NCI-H187 treated with DMSO at 0.1 percent for 48 hours (cell line): ENCODE results near the gene SLC25A26.
A peak's percentile ranks its signal among the peaks of the same experiment; 100 is the strongest.

Source experiments
- DNase-seq: peaks from one replicate; lab custom pipeline; 2025; lab: John Stamatoyannopoulos, UW

The SLC25A26 gene

DNA sequence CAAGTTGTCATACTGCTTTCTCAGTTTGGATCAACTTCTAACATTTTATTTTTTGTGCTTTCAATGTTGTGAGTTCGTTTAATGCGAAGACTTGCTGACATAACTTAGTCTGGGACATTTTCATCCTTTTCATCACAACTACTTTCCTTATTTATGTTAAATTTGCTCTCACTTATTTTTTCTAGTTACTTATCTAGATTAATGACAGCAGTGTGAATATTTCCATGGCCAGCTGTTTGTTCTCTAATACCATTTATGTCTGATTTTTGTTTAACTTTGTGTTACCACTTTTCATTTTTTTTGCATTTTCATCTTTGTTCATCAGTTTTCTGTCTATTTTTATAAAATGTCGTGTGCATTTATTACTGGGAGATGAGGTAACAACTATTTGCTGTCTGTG is 6.2 kb downstream of the SLC25A26 start:
- no peak for DNase-seq

DNA sequence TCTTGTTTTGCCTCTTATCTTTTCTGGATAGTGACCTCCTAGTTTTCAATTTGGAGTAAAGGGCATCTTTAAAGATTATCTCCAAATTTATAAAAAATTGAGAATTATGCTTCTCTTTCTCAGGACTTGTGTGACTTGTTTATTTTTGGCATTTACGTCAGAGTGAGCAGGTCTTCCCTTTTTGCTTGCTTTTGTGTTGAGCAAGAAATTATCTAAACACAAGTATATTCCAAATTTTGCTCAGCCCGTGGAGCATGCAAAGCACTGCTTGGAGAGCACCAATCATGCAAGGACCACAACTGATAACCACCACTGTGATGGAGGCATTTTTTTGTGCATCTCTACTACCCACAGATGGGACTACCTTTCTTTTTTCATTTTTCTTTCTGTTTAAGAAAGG is 7.1 kb downstream of the SLC25A26 start:
- DNase-seq, result no peak

DNA sequence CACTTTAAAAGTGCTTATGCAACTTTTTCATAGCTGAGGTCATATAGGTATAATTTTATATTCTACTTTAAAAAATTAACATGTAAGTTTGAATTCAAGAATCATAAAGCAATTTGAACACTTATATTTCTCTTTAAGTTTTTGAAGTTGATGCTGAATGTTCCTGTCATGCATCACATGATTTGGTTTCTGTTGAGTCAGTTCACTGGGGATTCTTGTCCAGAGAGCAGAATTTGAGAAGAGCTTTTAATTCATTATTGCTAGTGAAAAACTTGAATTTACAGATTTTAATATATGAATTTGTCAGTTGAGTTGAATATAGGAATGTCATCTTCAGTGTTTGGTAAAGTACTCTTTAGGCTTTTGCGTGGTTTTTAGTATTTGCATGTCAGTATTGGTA is 7.9 kb downstream of the SLC25A26 start:
- DNase-seq, result no peak

DNA sequence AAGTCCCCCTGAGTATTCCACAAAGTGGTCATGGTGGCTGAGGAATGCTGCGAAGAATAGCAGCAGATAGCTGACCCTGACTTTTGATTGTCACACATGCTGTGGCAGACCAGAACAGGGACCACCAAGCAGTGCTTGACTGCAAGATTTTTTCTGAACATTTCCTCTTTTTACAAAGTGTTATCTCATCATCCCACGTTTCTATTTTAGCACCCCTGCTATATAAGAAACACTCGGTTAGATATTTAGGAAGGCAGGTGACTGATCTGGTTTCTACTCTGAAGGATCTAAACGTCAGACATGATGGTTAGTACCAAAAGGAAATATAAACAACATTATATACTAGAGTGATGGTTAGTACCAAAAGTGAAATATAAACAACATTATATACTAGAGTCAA is 9.1 kb downstream of the SLC25A26 start:
- DNase-seq, result no peak

DNA sequence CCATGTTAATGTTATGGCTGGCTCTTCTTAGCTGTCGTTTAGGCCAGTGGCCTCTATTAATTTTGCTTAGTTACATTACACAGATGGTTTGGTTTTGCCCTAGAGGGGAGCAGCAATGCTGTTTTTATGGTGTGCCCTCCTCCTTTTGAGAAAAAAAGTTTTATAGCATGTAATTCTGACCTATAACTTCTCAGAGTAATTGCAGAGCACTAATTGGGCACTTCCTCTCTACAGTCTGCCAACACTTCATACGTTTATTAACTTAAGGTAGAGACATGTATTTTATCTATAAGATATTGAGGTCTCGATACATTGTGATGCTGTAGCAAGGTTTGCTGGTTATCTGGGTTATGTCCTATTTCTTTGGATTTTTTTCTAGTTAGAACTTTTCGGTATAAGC is 12.2 kb downstream of the SLC25A26 start:
- no peak for DNase-seq

DNA sequence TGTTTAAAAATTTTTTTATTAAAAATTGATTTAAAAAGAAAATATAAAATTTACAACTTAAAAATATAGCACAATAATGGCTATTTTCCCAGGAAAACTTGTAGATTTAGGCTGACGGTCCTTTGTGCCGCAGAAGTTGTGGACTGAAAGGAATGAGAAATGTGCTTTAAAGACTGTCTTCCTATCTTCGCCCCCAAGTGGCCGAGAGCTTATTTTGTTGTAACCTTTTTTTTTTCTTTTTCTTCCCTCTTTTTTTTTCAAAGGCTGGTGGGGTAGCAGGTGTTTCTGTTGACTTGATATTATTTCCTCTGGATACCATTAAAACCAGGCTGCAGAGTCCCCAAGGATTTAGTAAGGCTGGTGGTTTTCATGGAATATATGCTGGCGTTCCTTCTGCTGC is 15.5 kb downstream of the SLC25A26 start:
- no peak for DNase-seq

DNA sequence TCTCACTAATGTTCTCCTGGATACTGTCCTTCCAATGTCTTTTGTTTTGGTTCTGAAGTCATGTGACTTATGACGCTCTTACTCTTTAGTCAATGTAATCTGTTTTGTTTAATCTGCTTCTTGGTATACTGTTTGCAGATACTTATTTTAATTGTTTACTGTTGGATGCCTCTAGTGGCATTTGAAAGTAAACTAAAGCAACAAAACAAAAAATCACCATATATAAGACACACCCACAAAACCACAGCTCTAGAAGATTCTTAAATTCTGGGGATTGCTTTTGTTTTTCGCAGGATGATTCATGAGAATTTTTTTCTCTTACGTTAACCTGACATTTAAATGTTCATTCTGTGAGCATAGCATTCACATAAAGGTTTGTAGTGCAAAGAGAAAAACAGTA is 16.8 kb downstream of the SLC25A26 start:
- no peak for DNase-seq

DNA sequence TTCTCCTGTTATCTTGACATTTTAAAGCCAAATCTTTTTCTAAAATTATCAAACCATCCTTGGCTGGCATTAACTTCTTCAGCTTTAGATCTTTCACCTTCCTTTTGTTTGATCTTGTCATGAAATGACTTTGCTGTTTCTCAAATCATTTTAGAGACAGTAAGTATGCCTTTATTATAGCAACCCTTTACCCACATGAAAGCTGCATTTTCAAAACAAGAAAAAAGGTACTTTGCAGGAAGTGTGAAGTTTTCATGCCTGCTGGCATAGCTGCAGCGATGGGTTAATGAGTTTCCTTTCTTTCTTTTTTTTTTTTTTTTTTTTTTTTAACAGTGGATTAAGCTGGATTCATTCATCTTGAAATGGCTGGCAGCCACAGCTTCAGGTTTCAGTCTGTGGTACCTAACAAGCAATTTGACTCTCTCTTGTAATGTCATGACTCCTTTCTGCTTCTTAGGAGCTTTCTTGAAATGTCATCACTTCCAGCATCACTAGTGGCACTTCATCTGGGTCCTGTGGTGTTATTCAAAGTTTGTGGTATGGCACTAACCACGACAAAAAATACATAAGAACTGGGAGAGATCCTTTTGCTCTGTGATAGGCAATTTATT is 18.8 kb downstream of the SLC25A26 start:
- DNase-seq, result no peak

DNA sequence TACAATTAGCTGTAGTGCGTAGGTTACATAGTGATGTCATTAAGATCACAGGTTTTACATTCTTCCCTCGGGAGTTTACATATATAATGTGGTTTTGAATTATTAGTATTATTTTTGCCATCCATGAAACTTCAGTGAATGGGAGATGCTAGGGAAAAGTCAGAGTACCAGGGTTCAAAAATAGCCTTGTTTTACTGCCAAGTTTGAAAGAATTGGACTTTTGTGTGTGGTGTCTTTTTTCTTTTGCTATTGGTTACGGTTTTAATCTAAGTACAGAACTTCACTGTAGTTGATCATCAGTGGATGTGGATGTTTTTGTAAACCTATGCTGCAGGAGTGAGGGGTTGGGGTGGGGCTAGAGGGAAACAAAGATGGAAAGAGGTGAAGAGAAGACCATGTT is 20.7 kb downstream of the SLC25A26 start:
- DNase-seq, result no peak

DNA sequence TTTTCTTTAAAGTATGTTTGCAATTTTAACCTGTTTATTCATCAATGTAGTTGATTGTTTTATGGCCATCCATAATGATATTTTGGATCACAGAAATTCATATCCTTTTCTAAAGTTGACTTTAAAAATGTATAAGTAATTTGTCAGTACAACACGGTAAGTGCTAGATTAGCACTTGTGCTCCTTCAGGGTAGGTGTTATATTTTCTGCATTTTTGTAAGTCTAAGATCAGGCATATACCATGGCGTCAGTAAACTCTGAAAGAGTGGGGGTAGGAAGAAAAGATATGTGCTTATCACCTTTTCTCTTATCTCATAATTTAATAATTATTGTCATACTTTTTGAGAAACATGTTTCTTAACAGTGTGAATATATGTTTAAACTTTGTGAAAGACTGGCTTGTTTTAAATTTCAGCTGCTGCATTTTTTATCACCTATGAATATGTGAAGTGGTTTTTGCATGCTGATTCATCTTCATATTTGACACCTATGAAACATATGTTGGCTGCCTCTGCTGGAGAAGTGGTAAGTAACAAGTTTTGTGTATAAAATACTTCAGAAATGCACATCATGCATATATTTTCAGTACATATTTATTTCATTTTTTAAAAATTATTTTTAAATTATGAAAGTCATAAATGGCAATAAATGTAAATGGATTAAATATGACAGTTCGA is 22.1 kb downstream of the SLC25A26 start:
- no peak for DNase-seq

DNA sequence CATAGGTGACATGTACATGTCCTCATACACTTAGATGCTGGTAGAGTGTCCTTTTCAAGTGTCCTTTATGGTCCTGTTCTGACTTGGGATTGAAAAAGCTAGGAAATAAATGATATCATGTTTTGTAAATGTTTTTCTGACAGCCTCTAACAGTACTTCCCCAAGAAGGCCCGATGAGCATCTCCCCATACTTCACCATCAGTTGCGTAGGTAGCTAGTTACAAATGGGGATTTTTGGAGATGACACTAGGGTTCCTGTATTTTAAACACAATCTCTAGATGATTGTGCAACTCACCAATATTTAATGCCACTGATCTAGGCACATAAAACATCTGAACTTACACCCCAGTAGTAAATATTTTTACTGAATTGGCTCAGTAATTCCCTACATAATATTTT is 27.8 kb downstream of the SLC25A26 start:
- no peak for DNase-seq

DNA sequence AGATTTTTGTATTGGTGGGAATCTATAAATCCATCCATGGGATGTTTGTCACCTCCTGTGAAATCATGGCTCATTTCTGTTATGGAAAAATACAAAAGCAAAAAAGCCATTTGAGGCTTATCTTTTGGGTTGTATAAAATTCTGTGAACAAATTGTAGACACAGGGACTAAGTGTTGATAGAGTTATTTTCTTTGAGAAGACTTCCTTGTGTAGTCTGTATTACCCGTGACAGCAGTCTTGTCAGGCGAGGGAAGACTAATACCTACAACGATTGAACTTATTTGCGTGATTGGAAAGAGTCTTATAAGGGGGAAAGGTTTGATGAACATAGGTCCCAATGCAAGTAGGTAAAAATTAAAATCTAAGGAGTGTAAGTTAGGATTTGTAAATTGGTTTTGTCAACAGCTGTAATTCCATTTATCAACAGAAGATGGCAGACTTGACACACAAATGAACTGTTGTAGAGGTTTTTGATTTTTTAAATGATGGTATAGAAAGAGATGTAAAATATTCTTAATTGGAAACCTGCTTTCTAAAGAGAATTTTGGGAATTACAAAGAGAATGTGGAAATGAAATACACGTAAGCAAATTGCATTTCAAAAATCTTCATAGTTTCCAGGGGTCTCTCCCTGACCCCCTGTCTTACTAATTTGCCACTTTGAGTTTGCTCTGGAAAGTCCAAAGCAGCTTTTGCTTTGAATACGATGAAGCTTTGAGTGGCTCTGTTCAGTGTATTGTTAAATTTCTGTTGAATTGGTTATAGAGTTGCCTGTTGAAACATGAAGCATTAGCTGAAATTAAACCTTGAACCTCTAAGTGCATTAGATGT is 33.2 kb downstream of the SLC25A26 start:
- DNase-seq, result no peak

DNA sequence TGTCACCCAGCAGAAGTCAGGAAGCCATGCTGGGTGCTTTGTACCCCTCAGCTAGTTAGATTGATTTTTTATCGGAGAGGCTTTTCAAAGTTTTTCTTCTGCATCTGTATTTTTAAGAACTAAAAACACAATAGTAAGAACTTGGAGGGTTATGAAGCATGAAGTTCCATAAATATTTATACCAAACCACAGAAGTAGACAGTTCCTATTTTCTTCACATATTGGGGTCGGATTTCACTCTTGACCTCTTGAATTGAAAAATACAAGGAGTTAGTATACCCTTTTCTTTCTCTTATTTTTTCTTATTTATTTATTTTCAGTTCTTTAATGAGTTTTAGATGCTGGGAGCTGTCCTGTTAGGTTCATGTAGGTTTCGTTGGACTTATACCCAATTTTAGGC is 35.1 kb downstream of the SLC25A26 start:
- no peak for DNase-seq

DNA sequence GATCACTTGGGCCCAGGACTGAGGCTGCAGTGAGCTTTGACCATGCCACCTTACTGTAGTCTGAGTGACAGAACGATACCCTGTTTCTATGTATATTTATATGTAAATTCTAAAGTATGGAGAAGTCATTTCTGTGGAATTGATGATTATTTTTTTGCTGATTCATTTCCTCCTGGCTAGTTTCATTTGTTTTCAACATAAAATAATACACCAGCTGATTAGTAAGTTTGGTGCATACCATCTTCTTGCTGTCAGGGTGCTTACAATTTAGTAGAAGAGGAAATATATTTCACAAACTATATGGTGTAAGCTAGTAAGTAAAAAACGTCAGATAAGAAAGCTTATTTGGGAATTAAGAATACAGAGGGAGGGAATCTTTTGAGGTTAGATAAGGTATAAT is 36.0 kb downstream of the SLC25A26 start:
- DNase-seq, result no peak

DNA sequence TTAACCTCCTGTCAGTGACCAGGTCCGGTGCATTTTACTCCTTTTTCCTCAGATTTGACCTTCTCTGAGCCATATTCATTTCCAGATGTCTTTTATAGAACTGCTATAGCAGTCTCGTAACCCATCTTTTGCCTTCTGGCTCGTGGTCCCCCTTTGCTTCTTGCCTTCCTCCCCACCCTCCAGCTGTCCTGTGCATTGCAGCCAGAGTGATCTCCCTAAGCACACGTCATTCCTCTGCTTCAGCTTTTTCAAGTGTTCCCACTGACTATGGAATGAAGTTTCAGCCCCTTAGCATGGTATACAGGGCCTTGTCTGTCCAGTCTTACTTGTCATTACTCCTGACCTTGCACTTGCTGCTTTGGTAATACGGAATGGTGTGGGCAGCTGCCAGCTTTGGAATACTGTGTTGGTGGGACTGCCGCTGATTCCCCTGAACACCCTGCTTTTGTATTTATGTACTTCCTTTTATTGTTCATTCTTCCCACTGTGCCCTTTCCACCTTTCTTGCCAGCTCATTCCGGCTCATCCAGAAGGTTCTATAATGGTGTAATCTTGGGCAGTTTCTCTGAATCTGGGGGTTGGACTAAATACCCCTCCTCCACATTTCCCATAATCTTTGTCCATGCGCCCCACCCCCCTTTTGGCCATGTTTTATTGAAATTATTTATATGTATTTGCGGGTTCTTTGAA is 38.9 kb downstream of the SLC25A26 start:
- no peak for DNase-seq

DNA sequence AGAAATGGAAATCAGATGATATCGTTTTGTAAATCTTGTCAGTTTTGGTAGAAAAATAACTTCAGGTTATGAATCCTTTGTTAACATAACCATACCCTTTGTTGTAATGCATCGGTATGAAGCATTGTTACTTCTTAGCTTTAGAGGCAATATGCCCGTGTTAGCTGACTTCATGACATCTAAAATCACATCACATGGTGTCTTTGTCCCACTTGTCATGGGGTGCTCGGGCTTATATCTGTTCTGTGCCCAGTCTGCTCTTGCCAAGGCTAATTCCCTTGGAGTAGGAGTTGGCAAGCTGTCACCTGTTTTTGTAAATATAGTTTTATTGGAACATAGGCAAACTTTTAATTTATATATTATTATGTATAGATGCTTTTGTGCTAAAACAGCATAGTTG is 39.6 kb downstream of the SLC25A26 start:
- DNase-seq, result no peak

DNA sequence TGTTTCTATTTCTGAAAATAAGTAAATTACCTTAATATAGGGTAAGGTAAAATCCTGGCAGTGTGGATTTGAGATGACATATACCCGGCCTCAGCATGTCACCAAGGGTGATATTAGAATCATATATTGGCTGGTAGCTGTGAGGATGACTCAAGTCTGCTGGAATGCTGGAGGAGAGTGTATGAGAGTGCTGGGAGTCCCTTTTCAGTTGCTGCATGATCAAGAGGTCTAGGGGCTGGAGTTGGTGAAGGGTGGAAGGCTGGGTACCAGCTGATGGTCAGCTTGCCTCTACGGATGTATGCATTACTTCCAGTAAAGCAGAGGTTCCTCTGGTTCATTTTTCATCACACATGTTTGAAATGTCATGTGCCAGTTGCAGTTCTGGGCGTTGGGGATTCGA is 40.6 kb downstream of the SLC25A26 start:
- no peak for DNase-seq

DNA sequence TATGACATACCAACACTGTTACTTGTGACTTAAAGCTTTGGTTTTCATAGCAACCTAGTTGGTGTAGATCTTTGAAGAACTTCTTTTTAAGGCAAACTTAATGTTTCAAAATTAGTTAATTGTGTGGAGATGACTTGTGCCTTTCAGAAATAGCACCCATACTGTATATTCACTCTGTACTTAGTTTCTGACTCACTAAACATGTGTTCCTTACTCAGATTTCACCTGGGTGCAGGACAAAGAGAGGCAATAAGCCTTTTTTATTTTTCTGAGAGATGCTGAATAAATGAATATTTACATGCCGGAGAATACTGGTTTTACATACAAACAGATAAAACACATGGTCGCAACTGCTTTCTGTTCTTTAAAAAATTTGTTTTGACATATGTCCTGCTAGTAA is 44.8 kb downstream of the SLC25A26 start:
- no peak for DNase-seq

DNA sequence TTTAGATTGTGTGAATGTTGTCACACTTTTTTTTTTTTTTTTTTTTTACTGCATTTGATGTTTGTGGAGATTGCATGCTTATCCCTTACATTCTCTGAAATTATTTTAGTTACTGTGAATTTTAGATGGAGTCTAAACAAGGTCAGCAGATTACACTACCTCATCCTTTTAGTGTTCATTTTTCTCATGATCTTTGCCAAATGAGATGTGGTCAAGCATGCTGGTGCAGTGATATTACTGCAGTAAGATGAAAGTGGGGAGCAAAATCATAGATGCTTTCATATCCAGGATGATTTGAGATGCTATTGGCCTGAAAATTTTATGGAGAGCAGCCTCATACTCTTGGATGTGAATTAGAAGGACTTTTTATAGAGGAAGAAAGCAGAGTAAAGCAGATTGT is 45.8 kb downstream of the SLC25A26 start:
- DNase-seq, result no peak

DNA sequence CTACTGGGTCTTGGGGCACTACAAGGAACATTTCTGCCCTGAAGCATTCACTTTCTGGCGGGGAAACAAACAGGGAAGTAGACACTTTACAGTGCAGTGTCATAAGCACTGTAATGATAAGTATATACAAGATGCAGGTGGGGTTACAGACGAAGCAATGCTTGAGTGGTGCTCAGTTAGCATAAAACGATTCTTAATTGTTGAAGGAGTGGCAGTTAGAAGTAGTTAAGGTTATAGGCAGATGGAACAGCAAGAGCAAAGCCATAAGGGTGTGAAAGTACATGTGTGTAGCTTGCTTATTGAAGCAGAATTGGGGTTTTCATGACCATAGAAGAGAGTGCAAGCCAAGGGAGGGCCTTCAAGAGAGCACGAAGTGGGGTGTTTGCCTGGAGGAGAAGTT is 46.2 kb downstream of the SLC25A26 start:
- peak; percentile 32 for DNase-seq

DNA sequence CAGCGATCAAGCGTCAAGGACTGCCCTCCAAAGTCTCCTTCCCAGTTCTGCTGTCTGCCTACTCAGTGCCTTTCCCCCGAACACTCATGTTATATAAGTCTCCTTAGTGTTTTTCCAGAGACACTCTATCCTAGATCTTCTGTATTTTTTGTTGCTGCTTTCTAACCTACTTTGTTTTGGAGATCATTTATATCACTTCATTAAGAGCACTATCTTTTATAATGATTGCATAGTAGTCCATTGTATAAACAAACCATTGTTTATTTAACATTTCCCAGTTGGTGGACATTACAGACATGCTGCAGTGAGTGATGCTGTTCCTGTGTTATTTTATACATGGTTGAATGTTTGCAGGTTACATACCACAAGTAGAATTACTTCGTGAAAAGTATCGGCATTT is 47.1 kb downstream of the SLC25A26 start:
- no peak for DNase-seq

DNA sequence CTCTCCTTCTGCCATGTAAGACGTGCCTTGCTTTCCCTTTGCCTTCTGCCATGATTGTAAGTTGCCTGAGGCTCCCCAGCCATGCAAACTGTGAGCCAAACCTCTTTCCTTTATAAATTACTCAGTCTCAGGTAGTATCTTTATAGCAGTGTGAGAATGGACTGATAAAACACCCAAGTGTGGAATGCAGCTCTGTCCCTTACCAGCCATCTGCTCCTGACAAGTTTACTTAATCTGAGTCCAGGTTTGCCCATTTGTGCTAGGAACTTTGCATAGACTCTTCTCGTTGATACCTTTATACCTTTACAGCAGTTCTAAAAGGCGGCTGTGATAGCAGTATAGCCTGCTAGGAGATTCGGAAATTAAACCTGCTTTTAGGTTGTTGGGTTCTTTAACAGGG is 48.1 kb downstream of the SLC25A26 start:
- no peak for DNase-seq

DNA sequence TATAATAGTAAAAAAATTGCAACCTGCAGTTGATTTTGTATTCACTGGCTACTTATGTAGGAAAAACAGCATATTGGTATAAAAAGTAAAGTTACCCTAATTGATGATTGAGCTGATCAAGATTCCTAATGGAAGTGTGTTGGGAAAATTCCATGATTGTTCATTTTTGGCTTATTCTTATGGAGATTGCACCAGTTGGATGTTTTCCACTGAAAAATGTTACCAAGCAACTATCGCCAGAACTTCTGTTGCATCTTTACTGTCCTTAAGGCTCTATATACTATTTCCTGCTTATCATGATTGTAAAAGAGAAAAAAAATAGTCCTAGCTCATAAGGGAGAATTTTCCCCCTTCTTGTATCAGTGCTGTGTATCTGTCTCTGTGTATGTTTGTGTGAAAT is 48.6 kb downstream of the SLC25A26 start:
- DNase-seq, result no peak
